ENCODE results near the gene GALNS. TPM values are rescaled to one million over a fixed set of nuclear protein-coding genes. Genes with fewer than 3 reads are reported as not detected.

GALNS gene
- total and polyA plus RNA-seq, 2 donors (not counting 3 experiments of a cell fraction or from before 2014, with no cell fraction given): 21.8 to 40.2 TPM

GRCh38 chr16:88798073-88798472 is 58.7 kb downstream of the GALNS start:
- no peak for TF ChIP-seq MAX (IDR thresholded peaks at IDR 0.05; ENCODE audit: insufficient read depth, insufficient read length)
- no peak for TF ChIP-seq POLR2A (IDR thresholded peaks at IDR 0.05; ENCODE audit: low read depth, low read length)
- TF ChIP-seq MYC (IDR thresholded peaks at IDR 0.05; ENCODE audit: low read depth, low read length): no peak
- TF ChIP-seq POLR2AphosphoS5 (IDR thresholded peaks at IDR 0.05; ENCODE audit: insufficient read depth, low read depth, low read length): no peak
- no peak for TF ChIP-seq EZH2 (IDR thresholded peaks at IDR 0.05; ENCODE audit: borderline replicate concordance, low read depth, low read length, severe bottlenecking)
- no peak for TF ChIP-seq FOS (IDR thresholded peaks at IDR 0.05; ENCODE audit: borderline replicate concordance, insufficient read depth, low read length)
- no peak for TF ChIP-seq JUN (IDR thresholded peaks at IDR 0.05; ENCODE audit: borderline replicate concordance, insufficient read depth, insufficient read length, low read depth)
- TF ChIP-seq GATA2 (IDR thresholded peaks at IDR 0.05; ENCODE audit: insufficient read depth, insufficient read length, low read depth, low read length): no peak
- TF ChIP-seq CTCF (IDR thresholded peaks at IDR 0.05; ENCODE audit: extremely low read depth in 1 of 2, insufficient read depth in 1 of 2, low read depth in 1 of 2, low read length in 2 of 2): no peak
- no peaks in the 10 kb centered on the region for H3K9me3 ChIP-seq (replicated peaks; ENCODE audit: control insufficient read depth, insufficient read depth, low read length)
- no peaks in the 10 kb centered on the region for H4K20me1 ChIP-seq (replicated peaks; ENCODE audit: control insufficient read depth, extremely low read depth, insufficient read depth, low read length)
- no peaks in the 10 kb centered on the region for H3K79me2 ChIP-seq (ENCODE audit: control insufficient read depth, insufficient read depth, low read length)
- FAIRE-seq (no peak), DNase-seq (ENCODE audit: low read depth, low spot score) (no peak)
- no peak overlapping the region for H3K4me3 ChIP-seq (replicated peaks in 1 of 3; ENCODE audit: insufficient read depth in 1 of 3, low read depth in 1 of 3, low read length in 3 of 3)
- POLR2A ChIA-PET: no interaction called here
- H3K9ac ChIP-seq (replicated peaks; ENCODE audit: extremely low read depth, insufficient read depth, low read length): no peak overlapping the region
- no peak overlapping the region for H3K27ac ChIP-seq (ENCODE audit: insufficient read depth, low read depth, low read length)
- H3K36me3 ChIP-seq (ENCODE audit: control insufficient read depth in 2 of 2, extremely low read depth in 1 of 2, insufficient read depth in 2 of 2, low read length in 2 of 2): no peaks in the 10 kb centered on the region
- H3K27me3 ChIP-seq (ENCODE audit: control insufficient read depth in 2 of 2, insufficient read depth in 2 of 2, low read length in 2 of 2): no peaks in the 10 kb centered on the region
- no peaks in the 10 kb centered on the region for H3K4me1 ChIP-seq (ENCODE audit: control insufficient read depth, extremely low read depth, insufficient read depth, low read length)
- no TSS peak for BruUV-seq (replicated peaks)
- H2AFZ ChIP-seq (ENCODE audit: low read depth, low read length): no peak overlapping the region
- dilution Hi-C loops (cut with MboI; ENCODE audit: extremely low pct_ligation_motif_present, low sequenced_read_pairs) (no loop called here), intact Hi-C loops (cut with micrococcal nuclease) (loop anchor here (1.0 kb wide), 1 partner anchor 32 kb away; no protein-coding TSS in a partner anchor)
- CTCF ChIA-PET: interaction anchor here (2.5 kb wide), 1 partner anchor 61 kb away, joined by 8 read pairs; no protein-coding TSS in a partner anchor
- H3K9me1 ChIP-seq (replicated peaks; ENCODE audit: control insufficient read depth, extremely low read depth, insufficient read depth, low read length): no peaks in the 10 kb centered on the region
- no peak overlapping the region for H3K4me2 ChIP-seq (ENCODE audit: insufficient read depth, low read length)
